Esophagus squamous epithelium (tissue), 4 donors: ENCODE data around the gene AADAT.

ENCODE experiments used
- POLR2A ChIP-seq, 4 donors: fragments of 450-650 bp; IDR thresholded peaks; one replicate each; pipeline ENCODE4 v1.6.1; 2017; ENCODE audit warnings: antibody characterized with exemption in 4 of 4, mild to moderate bottlenecking in 4 of 4, moderate library complexity in 3 of 4
- TF ChIP-seq, protein P1 (sequence below), 6 experiments: fragments of 450-650 bp in 4 of 6; fragments of 200-600 bp in 2 of 6; sonication (generic) in 2 of 6; IDR thresholded peaks; one replicate each; pipeline ENCODE4 v1.5.1; 2016 to 2019; ENCODE audit warnings: antibody characterized with exemption in 6 of 6, mild to moderate bottlenecking in 4 of 6, moderate library complexity in 4 of 6

DNA sequence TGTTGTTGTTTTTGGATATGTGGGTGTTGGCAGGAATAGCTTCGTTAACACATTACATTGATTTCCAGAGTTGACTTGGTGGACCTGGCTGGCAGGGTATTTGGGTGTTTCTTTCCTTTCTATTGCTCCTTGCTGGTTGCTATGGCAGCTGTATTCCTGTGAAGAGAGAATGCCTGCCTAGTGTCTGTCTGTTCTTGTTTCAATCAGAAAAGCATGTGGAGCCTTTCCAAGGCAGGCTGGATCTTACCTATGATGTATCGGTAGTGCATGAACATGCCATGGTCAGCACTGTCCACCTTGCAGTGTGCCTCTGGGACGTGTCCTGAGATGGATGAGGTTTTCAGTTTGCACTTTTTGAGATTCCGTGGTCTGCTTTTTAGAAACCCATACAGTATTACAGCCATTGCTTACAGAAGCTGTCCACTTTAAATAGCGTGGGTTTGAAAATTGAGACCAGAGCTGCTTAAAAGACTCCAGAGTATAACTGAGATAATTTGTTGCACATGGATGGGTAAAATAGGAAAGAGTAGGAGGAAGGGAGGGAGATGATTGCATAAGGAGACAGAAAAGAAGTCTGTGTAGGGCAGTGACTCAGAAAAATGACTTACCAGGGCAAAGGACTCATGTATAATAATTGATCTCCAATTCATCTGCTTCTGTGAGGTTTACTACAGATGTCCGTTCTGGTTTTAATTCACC lies 20.0 kb upstream of the AADAT start:
- TF ChIP-seq, protein P1, sequence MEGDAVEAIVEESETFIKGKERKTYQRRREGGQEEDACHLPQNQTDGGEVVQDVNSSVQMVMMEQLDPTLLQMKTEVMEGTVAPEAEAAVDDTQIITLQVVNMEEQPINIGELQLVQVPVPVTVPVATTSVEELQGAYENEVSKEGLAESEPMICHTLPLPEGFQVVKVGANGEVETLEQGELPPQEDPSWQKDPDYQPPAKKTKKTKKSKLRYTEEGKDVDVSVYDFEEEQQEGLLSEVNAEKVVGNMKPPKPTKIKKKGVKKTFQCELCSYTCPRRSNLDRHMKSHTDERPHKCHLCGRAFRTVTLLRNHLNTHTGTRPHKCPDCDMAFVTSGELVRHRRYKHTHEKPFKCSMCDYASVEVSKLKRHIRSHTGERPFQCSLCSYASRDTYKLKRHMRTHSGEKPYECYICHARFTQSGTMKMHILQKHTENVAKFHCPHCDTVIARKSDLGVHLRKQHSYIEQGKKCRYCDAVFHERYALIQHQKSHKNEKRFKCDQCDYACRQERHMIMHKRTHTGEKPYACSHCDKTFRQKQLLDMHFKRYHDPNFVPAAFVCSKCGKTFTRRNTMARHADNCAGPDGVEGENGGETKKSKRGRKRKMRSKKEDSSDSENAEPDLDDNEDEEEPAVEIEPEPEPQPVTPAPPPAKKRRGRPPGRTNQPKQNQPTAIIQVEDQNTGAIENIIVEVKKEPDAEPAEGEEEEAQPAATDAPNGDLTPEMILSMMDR (IDR thresholded peaks at IDR 0.05): no peak
- TF ChIP-seq POLR2A (IDR thresholded peaks at IDR 0.05): no peak
